ENCODE data around the gene TNFRSF14.

Gene TNFRSF14

DNA sequence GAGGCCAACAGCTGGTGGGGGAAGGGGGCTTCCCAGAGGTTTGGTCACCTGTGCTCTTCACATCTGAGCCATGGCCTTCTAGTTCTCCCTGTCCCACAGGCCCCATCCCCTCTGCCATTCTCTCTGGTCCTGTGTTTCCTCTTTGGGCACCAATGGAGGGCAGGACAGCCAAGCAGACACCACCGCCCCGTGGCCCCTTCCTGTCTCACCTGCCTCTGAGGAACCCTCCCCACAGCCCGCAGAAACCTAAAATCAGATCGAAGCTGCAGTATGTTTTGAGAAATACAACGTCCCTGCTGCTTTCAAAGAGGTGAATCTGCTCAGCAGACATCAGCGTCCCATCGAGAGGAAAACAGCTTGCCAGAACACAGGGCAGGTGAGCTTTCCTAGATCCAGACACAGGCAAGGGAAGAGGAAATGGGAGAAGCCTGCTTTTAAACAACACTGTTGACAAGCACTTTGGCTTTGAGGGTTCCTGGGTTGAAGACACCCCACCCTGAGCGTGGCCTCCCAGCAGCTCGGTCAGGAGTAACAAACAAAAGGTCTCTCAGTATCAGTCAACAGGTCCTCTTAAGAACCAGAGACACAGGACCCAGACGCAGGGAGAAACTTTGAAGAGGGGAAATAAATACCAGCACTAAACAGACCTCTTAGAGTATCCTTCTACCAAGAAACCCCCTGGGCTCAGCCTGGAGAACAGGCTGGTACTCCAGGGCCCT, 32.1 kb upstream of the TNFRSF14 start:
- DNase-seq: no peak

- no peak for DNase-seq
These were observed 30.6 kb upstream of the TNFRSF14 start for GRCh38 chr1:2525572-2525919.

- DNase-seq: peak; percentile 58
These were observed 30.0 kb upstream of the TNFRSF14 start, which contains the start of gene PANK4 for GRCh38 chr1:2525920-2526823. PANK4 (minus strand) TSS chr1:2526596; CDS start chr1:2526587, 9 bp downstream.

- DNase-seq: no peak
These were observed 29.2 kb upstream of the TNFRSF14 start for GRCh38 chr1:2526824-2527555.

GRCh38 chr1:2527556-2527860, 28.7 kb upstream of the TNFRSF14 start:
- DNase-seq: no peak

GRCh38 chr1:2528016-2528415, 28.2 kb upstream of the TNFRSF14 start:
- DNase-seq: no peak

- DNase-seq: no peak
These were observed 27.6 kb upstream of the TNFRSF14 start for GRCh38 chr1:2528611-2528965.

GRCh38 chr1:2528966-2529783, 27.0 kb upstream of the TNFRSF14 start:
- no peak for DNase-seq

DNA sequence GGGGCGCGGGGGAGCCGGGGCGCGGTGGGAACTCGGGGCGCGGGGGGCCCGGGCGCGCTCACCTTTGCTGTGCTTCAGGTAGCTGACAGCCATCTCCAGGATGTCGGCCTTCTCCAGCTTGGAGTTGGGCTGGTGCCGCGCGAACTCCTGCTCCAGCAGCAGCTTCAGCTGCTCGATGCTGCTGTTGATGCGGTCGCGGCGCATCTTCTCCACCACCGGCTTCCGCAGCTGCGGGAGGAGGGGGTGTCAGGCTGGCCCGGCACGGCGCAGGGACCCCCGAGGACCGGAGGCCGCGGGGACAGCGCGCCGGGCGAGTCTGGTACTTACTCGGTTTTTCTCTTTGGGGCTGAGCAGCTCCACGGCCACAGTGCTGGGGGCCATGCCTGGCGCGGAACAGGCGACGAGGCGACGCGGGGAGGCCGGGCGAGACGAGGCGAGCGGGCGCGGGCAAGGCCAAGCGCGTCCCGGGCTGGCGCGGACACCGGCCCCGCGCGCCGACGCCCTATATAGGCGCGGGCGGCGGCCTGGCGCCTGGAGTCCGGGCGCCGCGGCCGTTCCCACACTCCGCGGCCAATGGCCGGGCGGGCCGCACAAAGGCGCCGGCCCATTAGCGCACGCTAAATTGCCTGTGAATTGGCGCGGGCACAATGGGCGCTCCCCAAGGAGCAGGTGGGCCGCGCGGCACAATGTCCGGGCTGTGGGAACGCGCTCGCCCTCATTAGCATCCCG, 26.2 kb upstream of the TNFRSF14 start, which contains the start of gene HES5:
TSS of gene HES5 (minus strand) at position 480 of the 729 bp plus-strand sequence. CDS start at position 381, 99 bp downstream.
- DNase-seq: no peak

DNA sequence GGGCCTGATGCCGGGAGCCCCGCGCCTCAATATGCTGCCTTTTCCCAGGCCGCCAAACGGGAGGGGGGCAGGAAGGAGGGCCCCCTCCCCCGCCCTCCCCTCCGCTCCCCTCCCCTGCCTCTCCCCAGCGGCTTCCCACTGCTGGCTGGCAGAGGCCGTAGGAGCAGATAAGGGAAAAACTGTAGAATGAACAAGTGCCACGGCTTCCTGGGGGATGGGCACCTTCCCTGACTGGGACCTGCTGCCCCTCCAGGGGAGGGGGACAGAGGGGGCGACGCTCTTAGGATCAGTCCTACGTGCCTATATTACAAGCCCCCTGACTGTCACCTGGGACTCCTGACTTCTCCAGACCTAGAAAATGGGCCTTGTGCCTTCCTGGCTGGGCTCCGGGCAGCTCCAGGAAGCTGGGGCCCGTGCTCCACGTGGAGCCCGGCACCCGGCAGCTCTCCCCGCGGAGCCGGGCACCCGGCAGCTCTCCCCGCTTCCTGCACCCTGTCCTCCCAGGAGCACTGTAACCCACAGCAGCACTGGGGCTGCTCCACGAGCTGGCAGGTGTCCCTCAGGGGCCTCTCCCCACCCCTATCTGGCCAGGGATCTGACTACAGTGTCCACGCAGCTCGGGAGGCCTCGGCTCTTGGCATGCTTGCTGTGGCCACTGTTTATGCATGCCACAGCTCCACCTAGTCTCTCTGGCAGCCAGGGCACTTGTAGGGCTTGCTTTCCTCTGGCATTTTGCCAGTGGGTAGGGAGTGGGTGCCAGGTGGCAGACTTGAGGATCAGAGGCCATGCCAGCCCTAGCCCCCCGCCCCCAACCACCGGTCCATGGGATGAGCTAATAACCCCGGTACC, 25.4 kb upstream of the TNFRSF14 start:
- DNase-seq: no peak

DNA sequence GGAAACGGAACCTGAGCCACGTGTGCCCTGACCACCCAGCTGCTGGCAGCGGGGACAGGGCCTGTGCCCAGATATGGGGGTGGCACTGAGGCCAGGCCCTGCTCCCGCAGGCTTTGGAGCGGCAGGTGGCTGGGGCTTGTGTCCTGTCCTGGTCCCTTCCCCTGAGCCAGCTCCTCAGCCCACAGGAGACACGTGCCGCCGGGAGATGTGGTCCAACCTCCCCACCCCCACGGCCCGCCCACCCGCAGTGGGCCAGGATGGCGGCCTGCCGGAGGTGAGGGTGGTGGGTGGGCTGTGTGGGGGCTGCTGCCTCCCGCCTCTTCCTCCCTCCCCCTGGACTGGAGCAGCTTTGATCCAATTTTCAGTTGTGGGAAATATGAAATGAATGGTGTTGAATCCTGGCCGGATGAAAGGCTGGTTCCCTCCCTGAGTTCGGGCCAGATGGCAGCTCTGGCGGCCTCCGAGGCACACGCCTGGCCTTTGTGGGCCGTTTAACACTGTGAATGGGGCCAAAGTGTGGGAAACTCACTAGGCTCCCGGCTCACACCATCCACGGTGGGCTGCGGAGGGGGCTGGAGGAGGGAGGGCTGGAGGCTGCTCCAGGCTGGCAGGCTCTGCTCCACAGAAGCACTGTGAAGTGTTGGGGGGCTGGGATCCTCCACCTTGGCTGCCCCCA, 23.5 kb upstream of the TNFRSF14 start:
- DNase-seq: no peak

DNA sequence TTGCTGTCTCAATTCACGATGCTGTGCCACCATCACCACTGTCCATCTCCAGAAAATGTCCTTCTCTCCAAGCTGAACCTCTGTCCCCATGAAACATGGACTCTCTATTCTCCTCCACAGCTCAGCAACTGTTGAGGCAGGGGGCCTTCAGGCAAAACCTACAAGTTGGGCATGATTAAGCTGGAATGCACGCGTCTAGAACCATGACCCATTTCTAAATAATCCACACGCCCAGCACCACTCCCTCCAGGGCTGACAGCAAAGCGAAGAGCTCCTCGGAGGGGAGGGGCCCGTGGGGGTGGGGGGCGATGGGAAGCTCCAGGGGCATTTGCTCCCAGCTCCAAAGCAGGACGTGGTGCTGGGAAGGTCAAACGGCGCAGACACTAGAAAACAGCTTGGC, 22.8 kb upstream of the TNFRSF14 start:
- DNase-seq: no peak

GRCh38 chr1:2534315-2534686, 21.9 kb upstream of the TNFRSF14 start:
- no peak for DNase-seq

- no peak for DNase-seq
These were observed 21.3 kb upstream of the TNFRSF14 start for GRCh38 chr1:2534687-2535441.

DNA sequence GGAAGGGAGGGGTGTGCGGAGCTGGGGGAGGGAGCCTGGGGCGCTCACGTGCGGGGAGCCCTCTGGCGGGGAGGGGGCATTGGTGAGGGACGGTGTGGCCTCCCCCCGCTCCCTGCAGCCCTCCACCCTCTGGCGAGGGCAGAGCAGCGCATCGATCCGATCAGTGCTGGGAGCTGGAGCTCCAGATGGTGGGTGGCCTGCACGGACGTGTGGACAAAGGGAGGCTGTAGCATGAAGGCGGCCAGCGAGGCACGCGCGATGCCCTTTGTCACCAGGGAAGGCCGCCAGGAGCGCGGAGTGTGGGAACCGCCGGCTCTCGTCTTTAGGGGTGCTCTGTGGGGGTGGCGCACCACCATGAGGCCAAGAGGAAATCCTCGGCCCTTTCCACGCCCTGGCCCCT, 20.7 kb upstream of the TNFRSF14 start:
- DNase-seq: no peak

DNA sequence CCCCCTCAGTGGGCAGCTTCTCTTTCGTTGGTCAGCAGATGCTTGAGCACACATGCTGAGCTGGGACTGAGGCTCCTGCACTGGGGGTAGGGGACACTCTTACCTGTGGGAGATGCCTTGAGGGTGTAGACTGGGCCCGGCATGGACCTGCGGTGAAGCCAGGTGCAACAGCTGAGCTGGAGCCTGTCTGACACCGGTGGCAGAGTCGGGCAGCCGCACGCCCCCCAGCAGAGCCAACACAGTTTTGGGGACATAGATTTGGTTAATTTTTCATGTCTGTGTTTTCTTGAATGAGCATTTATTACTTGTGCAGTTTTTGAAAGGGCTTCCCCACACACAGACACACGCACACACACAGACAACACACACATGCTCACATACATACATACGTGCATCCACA, 20.2 kb upstream of the TNFRSF14 start:
- DNase-seq: no peak

GRCh38 chr1:2537784-2538115, 18.4 kb upstream of the TNFRSF14 start:
- DNase-seq: no peak

DNA sequence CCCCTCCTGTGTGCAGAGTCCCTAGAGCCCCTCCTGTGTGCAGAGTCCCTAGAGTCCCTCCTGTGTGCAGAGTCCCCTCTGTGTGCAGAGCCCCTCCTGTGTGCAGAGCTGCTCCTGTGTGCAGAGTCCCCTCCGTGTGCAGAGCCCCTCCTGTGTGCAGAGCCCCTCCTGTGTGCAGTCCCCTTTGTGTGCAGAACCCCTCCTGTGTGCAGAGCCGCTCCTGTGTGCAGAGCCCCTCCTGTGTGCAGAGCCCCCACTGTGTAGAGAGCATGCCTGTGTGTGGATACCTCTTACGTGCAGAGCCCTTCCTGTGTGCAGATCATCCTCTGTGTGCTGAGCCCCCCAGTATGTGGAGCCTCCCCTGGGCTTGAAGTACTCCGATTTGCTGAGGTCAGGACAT, 17.8 kb upstream of the TNFRSF14 start:
- no peak for DNase-seq

GRCh38 chr1:2538872-2539271, 17.3 kb upstream of the TNFRSF14 start:
- DNase-seq: no peak
